ENCODE data around the gene CHST1. TPM values are rescaled to one million over a fixed set of nuclear protein-coding genes. Genes with fewer than 3 reads are reported as not detected.

The CHST1 gene
- polyA plus RNA-seq, 3 donors: not detected

GRCh38 chr11:45684440-45684839 is 19.0 kb upstream of the CHST1 start:
- intact Hi-C loops (cut with micrococcal nuclease): no loop called here
- Histone ChIP-seq H3K4me2 (replicated peaks; ENCODE audit: extremely low read depth, low read length, poor library complexity, severe bottlenecking) (no peak overlapping the region), H2AFZ (ENCODE audit: insufficient read depth, low read depth, low read length, poor library complexity, severe bottlenecking) (no peak overlapping the region), H3K9ac (ENCODE audit: insufficient read depth, low read length, poor library complexity, severe bottlenecking) (no peak overlapping the region), H4K20me1 (ENCODE audit: insufficient read depth, low read length) (no peaks in the 10 kb centered on the region), H3K9me3 (replicated peaks in 1 of 2; ENCODE audit: control insufficient read depth in 1 of 2, insufficient read depth in 1 of 2, low read length in 2 of 2) (no peaks in the 10 kb centered on the region), H3K4me1 (ENCODE audit: control insufficient read depth in 1 of 2, insufficient read depth in 2 of 2, low read length in 2 of 2) (no peaks in the 10 kb centered on the region), H3K36me3 (replicated peaks in 1 of 2; ENCODE audit: control insufficient read depth in 1 of 2, insufficient read depth in 2 of 2, low read length in 2 of 2) (no peaks in the 10 kb centered on the region), H3K27ac (ENCODE audit: low read depth in 1 of 2, low read length in 2 of 2) (no peak overlapping the region), H3K79me2 (ENCODE audit: insufficient read depth, low read length) (no peaks in the 10 kb centered on the region), H3K4me3 (replicated peaks in 1 of 3; ENCODE audit: low read depth in 2 of 3, low read length in 3 of 3) (no peak overlapping the region), H3K27me3 (ENCODE audit: control insufficient read depth in 2 of 2, insufficient read depth in 2 of 2, low read length in 2 of 2) (peaks cover 0 to 3% of the 10 kb centered on the region in 2 donors)
- Mint-ChIP-seq H3K9me3 (peaks cover 0 to 2% (median 0%) of the 10 kb centered on the region in 7 donors), H3K27me3 (ENCODE audit: low read depth in 3 of 3) (peaks cover 11 to 24% (median 16%) of the 10 kb centered on the region in 3 donors), H3K36me3 (no peaks in the 10 kb centered on the region), H3K4me1 (no peaks in the 10 kb centered on the region), H3K4me3 (no peak overlapping the region), H3K27ac (no peak overlapping the region)
- no peak for DNase-seq
- TF ChIP-seq CTCF (IDR thresholded peaks at IDR 0.05): no peak
- 29% methylated on average over 1 of the region's 6 CpGs for WGBS (ENCODE audit: insufficient coverage)

GRCh38 chr11:45683271-45684058 is 18.0 kb upstream of the CHST1 start:
- Histone ChIP-seq H2AFZ (ENCODE audit: insufficient read depth, low read depth, low read length, poor library complexity, severe bottlenecking) (no peak overlapping the region), H3K27ac (ENCODE audit: low read depth in 1 of 2, low read length in 2 of 2) (no peak overlapping the region), H3K36me3 (replicated peaks in 1 of 2; ENCODE audit: control insufficient read depth in 1 of 2, insufficient read depth in 2 of 2, low read length in 2 of 2) (no peaks in the 10 kb centered on the region), H3K4me3 (replicated peaks in 1 of 3; ENCODE audit: low read depth in 2 of 3, low read length in 3 of 3) (no peak overlapping the region), H3K9ac (ENCODE audit: insufficient read depth, low read length, poor library complexity, severe bottlenecking) (no peak overlapping the region), H3K4me2 (replicated peaks; ENCODE audit: extremely low read depth, low read length, poor library complexity, severe bottlenecking) (no peak overlapping the region), H3K4me1 (ENCODE audit: control insufficient read depth in 1 of 2, insufficient read depth in 2 of 2, low read length in 2 of 2) (no peaks in the 10 kb centered on the region), H3K9me3 (replicated peaks in 1 of 2; ENCODE audit: control insufficient read depth in 1 of 2, insufficient read depth in 1 of 2, low read length in 2 of 2) (no peaks in the 10 kb centered on the region), H3K79me2 (ENCODE audit: insufficient read depth, low read length) (no peaks in the 10 kb centered on the region), H3K27me3 (ENCODE audit: control insufficient read depth in 2 of 2, insufficient read depth in 2 of 2, low read length in 2 of 2) (peaks cover 0 to 3% of the 10 kb centered on the region in 2 donors), H4K20me1 (ENCODE audit: insufficient read depth, low read length) (no peaks in the 10 kb centered on the region)
- no peak for TF ChIP-seq CTCF (IDR thresholded peaks at IDR 0.05)
- Mint-ChIP-seq H3K36me3 (no peaks in the 10 kb centered on the region), H3K4me3 (no peak overlapping the region), H3K27ac (no peak overlapping the region), H3K27me3 (ENCODE audit: low read depth in 3 of 3) (peaks cover 10 to 17% (median 12%) of the 10 kb centered on the region in 3 donors), H3K4me1 (no peaks in the 10 kb centered on the region), H3K9me3 (peaks cover 0 to 2% (median 0%) of the 10 kb centered on the region in 7 donors)
- 61% methylated on average over 3 of the region's 8 CpGs for WGBS (ENCODE audit: insufficient coverage)
- no peak for DNase-seq
- intact Hi-C loops (cut with micrococcal nuclease): no loop called here
